NT2/D1 (cell line): Measurements from ENCODE around the gene ZNF516.

Source experiments
- SUZ12 ChIP-seq: IDR thresholded peaks from 2 replicates; pipeline ENCODE4 v1.6.1; 2011; ENCODE audit not compliant: insufficient read length, insufficient read depth; ENCODE audit errors: extremely low read depth
- YY1 ChIP-seq: IDR thresholded peaks from 2 replicates; pipeline ENCODE4 v1.6.1; 2011; ENCODE audit not compliant: insufficient read length, insufficient read depth
- ZNF274 ChIP-seq: IDR thresholded peaks from 2 replicates; pipeline ENCODE4 v1.6.1; 2011; ENCODE audit warnings: mild to moderate bottlenecking, low read depth, low read length

GRCh38 chr18:76422121-76422520 is 72.9 kb downstream of the ZNF516 start:
- TF ChIP-seq YY1 (no peak), ZNF274 (no peak), SUZ12 (no peak)
